Suprapubic skin (tissue), 4 donors: ENCODE data around the gene TANK. TPM values are rescaled to one million over a fixed set of nuclear protein-coding genes. Genes with fewer than 3 reads are reported as not detected.

Experiments
- DNase-seq, 2 donors: peaks; one replicate each; pipeline ENCODE4 v3.0.0-alpha.2; 2019; ENCODE audit warnings: low spot score in 2 of 2
- H3K27ac ChIP-seq: fragments of 200-600 bp; sonication (generic); one replicate; pipeline ENCODE4 v1.5.1; 2019
- H3K27me3 ChIP-seq: fragments of 200-600 bp; sonication (generic); one replicate; pipeline ENCODE4 v1.5.1; 2019
- H3K36me3 ChIP-seq: fragments of 200-600 bp; sonication (generic); one replicate; pipeline ENCODE4 v1.5.1; 2019
- H3K4me1 ChIP-seq: fragments of 200-600 bp; sonication (generic); one replicate; pipeline ENCODE4 v1.5.1; 2019
- H3K4me3 ChIP-seq: fragments of 200-600 bp; sonication (generic); one replicate; pipeline ENCODE4 v1.5.1; 2019; ENCODE audit warnings: mild to moderate bottlenecking
- H3K9me3 ChIP-seq: fragments of 200-600 bp; sonication (generic); one replicate; pipeline ENCODE4 v1.5.1; 2019
- EP300 ChIP-seq: sonication (generic); formaldehyde crosslinking; IDR thresholded peaks from one replicate; pipeline ENCODE4 v1.6.1; 2017; ENCODE audit warnings: antibody characterized with exemption
- POLR2A ChIP-seq, 2 donors: fragments of 450-650 bp; IDR thresholded peaks; one replicate each; pipeline ENCODE4 v1.6.1; 2017; ENCODE audit warnings: antibody characterized with exemption in 2 of 2, mild to moderate bottlenecking in 2 of 2, moderate library complexity in 2 of 2
- POLR2AphosphoS5 ChIP-seq, 3 donors: sonication (generic); formaldehyde crosslinking; IDR thresholded peaks; one replicate each; pipeline ENCODE4 v1.6.1; 2017; ENCODE audit warnings: antibody characterized with exemption in 3 of 3
- WGBS: methylation state at CpG from one replicate; pipeline ENCODE4 v1.1.5; 2018; 5-methylcytosine and 5-hydroxymethylcytosine counted together
- total RNA-seq, 4 donors: library from RNA; depleted of rRNA; stranded (reverse); fragments of >200 nt; gene quantifications; one replicate each; pipeline ENCODE4 v1.1.0, GENCODE V29; 2016
- TF ChIP-seq, protein P1 (sequence below), 2 donors: fragments of 200-600 bp in 1 of 2; fragments of 450-650 bp in 1 of 2; sonication (generic) in 1 of 2; IDR thresholded peaks; one replicate each; pipeline ENCODE4 v1.5.1; 2016 to 2019; ENCODE audit warnings: antibody characterized with exemption in 2 of 2, mild to moderate bottlenecking in 1 of 2, moderate library complexity in 1 of 2

The TANK gene
- total RNA-seq, 4 donors from 2014 or later = 68.5 to 116 (median 81.7) TPM

DNA sequence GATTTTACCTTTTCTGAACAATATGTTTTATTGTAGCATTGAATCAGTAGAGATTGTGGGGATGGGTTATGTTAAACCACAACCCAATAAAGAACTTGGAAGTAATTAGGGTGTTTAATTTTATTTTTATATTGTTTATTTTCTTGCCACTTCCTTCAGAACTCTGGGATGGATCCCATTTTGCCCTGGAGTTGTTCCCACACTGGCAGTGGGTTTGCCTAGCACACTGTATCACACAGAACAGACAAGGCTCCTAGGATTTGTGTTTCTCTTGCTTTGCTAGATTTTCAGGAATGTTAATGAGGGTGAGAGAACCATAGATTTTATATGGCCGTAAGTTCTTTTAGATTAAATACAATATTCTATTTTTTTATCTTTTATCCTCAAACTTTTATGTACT lies 59.0 kb downstream of the TANK start:
- no peak for TF ChIP-seq EP300
- no peak for TF ChIP-seq POLR2AphosphoS5 (IDR thresholded peaks at IDR 0.05)
- TF ChIP-seq POLR2A (IDR thresholded peaks at IDR 0.05) = no peak
- TF ChIP-seq, protein P1, sequence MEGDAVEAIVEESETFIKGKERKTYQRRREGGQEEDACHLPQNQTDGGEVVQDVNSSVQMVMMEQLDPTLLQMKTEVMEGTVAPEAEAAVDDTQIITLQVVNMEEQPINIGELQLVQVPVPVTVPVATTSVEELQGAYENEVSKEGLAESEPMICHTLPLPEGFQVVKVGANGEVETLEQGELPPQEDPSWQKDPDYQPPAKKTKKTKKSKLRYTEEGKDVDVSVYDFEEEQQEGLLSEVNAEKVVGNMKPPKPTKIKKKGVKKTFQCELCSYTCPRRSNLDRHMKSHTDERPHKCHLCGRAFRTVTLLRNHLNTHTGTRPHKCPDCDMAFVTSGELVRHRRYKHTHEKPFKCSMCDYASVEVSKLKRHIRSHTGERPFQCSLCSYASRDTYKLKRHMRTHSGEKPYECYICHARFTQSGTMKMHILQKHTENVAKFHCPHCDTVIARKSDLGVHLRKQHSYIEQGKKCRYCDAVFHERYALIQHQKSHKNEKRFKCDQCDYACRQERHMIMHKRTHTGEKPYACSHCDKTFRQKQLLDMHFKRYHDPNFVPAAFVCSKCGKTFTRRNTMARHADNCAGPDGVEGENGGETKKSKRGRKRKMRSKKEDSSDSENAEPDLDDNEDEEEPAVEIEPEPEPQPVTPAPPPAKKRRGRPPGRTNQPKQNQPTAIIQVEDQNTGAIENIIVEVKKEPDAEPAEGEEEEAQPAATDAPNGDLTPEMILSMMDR (IDR thresholded peaks at IDR 0.05) = no peak
- 93% methylated on average over 1 of the region's 1 CpG for WGBS
- Histone ChIP-seq H3K4me1 (no peaks in the 10 kb centered on the region), H3K36me3 (peaks cover 9% of the 10 kb centered on the region), H3K27me3 (no peaks in the 10 kb centered on the region), H3K4me3 (no peak overlapping the region), H3K9me3 (no peaks in the 10 kb centered on the region), H3K27ac (no peak overlapping the region)
- DNase-seq = no peak

DNA sequence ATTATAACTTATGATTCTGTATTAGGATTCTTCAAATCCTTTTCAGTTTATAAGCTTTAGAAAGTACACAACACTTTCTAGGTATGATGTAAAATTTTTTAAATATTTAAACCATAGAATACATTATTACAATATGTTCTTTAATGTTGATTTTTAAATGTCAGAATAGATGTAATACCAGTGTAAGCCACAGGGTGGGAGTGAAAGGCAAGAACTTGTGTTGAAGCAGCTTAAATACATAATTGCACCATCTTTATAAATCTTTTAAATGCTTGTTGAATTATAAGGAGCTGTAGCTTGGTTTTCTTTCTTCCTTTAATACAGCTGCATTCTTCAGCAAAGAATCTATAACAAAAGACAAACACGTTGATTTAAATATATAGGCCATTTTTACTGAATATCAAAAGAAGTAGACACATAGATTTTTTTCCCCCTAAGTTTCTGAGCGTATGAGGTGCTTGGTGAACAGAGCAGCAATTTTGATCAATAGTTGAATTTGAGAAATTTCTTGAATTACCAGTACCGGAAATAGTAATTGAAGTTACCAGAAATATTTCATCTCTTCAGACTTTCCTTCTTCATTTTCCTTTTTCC lies 63.0 kb downstream of the TANK start:
- 70% methylated on average over 3 of the region's 3 CpGs for WGBS
- H3K27me3 ChIP-seq = no peaks in the 10 kb centered on the region
- H3K36me3 ChIP-seq = peaks cover 27% of the 10 kb centered on the region
- no peaks in the 10 kb centered on the region for H3K4me1 ChIP-seq
- H3K9me3 ChIP-seq = no peaks in the 10 kb centered on the region
- DNase-seq = no peak
- no peak overlapping the region for H3K27ac ChIP-seq
- H3K4me3 ChIP-seq = no peak overlapping the region
- TF ChIP-seq POLR2AphosphoS5 (IDR thresholded peaks at IDR 0.05) (no peak), POLR2A (IDR thresholded peaks at IDR 0.05) (no peak), EP300 (no peak)
- TF ChIP-seq, protein P1 (IDR thresholded peaks at IDR 0.05) = peak; percentile 60 to 61

DNA sequence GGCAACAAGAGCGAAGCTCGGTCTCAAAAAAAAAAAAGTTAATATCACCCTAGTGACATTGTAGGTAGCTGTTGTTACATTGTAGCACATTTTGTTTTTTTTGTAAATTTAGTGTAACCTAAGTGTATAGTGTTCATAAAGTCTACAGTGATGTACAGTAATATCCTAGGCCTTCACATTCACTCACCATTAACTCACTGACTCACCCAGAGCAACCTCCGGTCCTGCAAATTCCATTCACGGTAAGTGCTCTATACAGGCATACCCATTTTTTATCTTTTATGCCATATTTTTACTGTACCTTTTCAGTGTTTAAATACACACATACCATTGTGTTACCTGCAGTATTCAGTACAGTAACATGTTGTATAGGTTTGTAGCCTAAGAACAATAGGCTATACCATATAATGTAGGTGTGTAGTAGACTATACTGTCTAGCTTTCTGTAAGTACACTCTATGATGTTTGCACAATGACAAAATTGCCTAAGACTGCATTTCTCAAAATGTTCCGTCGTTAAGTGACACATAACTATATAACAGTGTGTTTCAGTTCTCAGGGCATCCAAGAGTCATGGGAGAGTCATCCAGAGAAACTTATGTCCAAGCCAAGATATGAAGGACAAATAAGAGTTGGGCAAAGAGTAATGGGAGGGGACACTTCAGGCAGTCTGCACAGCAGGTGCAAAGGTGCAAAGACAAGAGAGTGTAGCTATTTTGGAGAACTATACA lies 68.4 kb downstream of the TANK start:
- Histone ChIP-seq H3K36me3 (peaks cover 67% of the 10 kb centered on the region), H3K4me1 (no peaks in the 10 kb centered on the region), H3K27me3 (no peaks in the 10 kb centered on the region), H3K9me3 (no peaks in the 10 kb centered on the region), H3K4me3 (no peak overlapping the region), H3K27ac (no peak overlapping the region)
- TF ChIP-seq, protein P1 (IDR thresholded peaks at IDR 0.05) = no peak
- DNase-seq = no peak
- WGBS = 95% methylated on average over 6 of the region's 6 CpGs

DNA sequence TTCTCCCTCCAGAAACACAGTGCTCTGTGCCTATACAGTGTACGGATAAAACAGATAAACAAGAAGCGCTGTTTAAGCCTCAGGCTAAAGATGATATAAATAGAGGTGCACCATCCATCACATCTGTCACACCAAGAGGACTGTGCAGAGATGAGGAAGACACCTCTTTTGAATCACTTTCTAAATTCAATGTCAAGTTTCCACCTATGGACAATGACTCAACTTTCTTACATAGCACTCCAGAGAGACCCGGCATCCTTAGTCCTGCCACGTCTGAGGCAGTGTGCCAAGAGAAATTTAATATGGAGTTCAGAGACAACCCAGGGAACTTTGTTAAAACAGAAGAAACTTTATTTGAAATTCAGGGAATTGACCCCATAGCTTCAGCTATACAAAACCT lies 70.7 kb downstream of the TANK start:
- 51% methylated on average over 4 of the region's 4 CpGs for WGBS
- no peak overlapping the region for H3K4me3 ChIP-seq
- no peaks in the 10 kb centered on the region for H3K27me3 ChIP-seq
- no peak overlapping the region for H3K27ac ChIP-seq
- TF ChIP-seq EP300 = no peak
- TF ChIP-seq, protein P1 (IDR thresholded peaks at IDR 0.05) = no peak
- no peak for TF ChIP-seq POLR2AphosphoS5 (IDR thresholded peaks at IDR 0.05)
- no peak for TF ChIP-seq POLR2A (IDR thresholded peaks at IDR 0.05)
- H3K4me1 ChIP-seq = no peaks in the 10 kb centered on the region
- no peaks in the 10 kb centered on the region for H3K9me3 ChIP-seq
- H3K36me3 ChIP-seq = peaks cover 52% of the 10 kb centered on the region
- DNase-seq = no peak

DNA sequence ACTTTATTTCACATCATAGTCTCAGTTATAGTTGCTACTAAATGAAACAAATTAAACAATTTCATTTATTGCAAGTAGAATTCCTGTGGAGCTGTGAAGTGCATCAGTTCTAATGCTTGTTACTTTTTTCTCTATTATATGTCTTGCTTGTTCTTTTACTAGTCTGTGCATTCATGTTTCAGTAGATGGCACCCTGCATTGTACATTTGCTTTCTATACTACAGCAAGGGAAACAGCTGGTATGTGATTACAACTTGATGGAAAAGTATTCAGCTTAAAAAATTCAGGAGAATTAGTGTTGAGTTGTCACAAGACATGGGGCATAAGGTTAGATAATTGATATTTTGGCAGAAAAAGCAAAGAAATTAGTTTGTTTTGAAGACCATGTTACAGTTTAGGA lies 72.3 kb downstream of the TANK start:
- Histone ChIP-seq H3K36me3 (peaks cover 47% of the 10 kb centered on the region), H3K9me3 (no peaks in the 10 kb centered on the region), H3K27ac (no peak overlapping the region), H3K27me3 (no peaks in the 10 kb centered on the region), H3K4me1 (peaks cover 8% of the 10 kb centered on the region), H3K4me3 (no peak overlapping the region)
- TF ChIP-seq, protein P1 (IDR thresholded peaks at IDR 0.05) = no peak
- no peak for TF ChIP-seq POLR2A (IDR thresholded peaks at IDR 0.05)
- no peak for TF ChIP-seq POLR2AphosphoS5 (IDR thresholded peaks at IDR 0.05)
- TF ChIP-seq EP300 = no peak
- no peak for DNase-seq
